8988T (cell line): ENCODE measurements around the gene BSCL2.
A peak's percentile ranks its signal among the peaks of the same experiment; 100 is the strongest.
"Not testable (repeated sequence)": the region's sequence is repeated elsewhere in the genome, so short reads cannot be mapped to it uniquely, and the experiment has no call there.

Experiments
- DNase-seq: peaks from one replicate; pipeline ENCODE4 v3.0.0; 2011

BSCL2 gene

DNA sequence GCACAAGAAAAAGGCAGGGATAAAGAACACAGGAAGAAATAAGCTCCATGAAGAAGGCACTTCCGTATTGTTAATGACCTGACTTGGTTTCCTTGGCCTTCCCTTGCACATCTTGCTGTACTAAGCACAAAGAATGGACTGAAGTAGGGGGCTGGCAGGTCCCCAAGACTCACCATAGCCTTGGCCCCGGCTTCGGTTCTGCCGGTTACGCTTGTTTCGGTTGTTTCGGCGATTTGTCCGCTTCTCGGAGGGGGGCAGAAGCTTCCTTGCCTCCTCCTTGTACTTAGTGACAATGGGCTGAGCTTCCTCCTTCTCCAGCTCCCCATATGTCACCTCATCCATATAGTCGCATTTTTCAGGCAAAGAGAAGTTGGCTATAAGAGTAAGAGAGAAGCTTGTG is 9.6 kb upstream of the BSCL2 start:
- DNase-seq = no peak

DNA sequence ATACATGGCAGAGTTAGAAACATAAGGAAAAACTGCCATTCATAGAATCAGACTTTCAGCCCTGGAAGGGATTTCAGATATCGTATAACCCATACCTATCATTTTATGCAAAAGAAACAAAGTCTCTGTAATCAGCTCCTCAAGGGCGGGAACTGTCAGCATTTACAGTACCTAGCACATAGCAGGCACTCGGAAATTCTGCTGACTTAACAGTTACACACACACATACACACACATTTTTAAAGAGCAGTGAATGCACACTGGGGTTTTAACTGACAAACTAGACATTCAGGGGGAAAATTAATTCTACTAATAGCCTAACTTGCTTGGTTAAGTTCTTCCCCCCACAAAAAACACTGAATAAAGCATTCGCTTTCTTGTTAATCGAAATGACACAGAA is 9.0 kb upstream of the BSCL2 start:
- DNase-seq = no peak

DNA sequence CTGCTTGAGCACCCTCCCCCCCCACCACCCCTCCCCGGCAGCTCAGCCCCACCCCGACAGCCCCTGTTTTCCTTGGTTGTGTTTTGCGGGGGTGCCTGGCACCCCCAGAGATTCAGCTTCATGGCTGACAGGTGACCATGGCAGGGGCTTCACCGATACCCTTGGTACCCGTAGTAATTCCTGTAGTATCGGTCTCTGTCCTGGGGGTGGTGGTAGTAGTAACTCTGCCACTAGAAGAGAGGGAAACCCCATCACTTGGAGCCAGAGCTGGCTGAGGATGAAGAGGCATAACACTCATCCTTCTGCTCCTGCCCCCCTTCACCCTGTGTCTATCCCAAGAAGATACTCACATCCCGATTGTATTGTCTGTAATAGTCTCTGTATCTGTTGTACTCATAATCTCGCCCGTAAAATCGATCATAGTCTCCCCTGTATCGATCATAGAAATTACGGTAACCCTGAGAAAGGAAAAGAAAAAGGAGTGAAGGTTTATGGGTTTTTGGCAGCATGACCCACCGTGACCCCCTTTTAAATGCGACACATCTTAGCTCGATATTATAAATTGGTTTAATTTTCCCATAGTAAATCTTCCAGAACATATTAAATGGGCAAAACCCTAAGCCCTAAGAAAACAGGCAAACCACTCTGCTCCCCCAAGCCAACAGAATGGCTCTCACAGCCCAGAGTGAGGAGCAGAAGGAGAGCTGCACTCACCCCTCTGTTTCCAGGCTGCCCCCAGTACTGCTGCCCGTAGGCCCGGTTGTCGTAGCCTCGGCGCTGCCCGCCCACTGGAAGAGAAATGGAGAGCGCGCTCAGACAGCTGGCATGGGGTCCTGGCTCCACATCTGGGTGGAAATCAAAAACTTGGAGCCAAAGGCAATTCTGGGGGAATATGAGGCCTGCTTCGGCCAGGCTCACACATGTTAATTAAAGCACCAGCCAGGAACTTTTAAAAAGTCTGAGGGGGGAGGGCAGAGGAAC is 8.2 kb upstream of the BSCL2 start:
- DNase-seq = no peak

DNA sequence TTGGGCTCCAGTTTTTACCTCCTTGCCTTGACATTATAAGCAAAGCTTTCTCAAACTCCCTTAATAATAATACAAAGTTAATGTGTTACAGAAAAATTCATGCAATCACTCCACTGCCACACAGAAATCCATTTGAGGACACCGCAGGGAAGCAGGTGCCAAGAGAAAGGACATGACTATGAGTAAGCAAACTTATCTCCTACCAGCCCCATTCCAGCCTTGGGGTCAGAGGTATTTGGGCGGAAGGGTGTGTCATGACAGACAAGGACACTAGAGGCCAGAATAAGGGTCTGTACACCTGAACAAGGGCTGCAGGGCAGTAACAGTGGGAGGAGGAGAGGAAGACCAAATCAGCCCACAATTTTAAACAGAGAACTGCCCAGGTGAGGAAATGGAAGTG is 6.1 kb upstream of the BSCL2 start:
- DNase-seq = no peak

DNA sequence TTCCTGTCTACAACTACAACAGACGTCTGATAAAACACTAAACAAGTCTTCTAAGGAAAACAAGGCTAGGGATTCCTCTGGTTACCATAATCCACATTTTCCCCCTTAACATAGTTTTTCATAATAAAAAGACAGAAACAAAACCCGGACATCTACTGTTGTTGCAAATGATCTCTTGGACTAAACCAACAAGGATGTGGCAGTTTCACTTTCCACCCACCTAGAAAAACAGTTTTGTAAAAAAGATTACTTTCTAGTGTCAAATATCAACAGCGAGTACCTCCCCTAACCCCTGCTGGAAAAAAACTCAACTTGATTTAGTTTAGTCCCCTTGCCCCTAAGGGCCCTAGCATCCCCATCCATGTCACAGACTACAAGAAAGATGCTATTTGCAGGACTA is 5.6 kb upstream of the BSCL2 start:
- no peak for DNase-seq

DNA sequence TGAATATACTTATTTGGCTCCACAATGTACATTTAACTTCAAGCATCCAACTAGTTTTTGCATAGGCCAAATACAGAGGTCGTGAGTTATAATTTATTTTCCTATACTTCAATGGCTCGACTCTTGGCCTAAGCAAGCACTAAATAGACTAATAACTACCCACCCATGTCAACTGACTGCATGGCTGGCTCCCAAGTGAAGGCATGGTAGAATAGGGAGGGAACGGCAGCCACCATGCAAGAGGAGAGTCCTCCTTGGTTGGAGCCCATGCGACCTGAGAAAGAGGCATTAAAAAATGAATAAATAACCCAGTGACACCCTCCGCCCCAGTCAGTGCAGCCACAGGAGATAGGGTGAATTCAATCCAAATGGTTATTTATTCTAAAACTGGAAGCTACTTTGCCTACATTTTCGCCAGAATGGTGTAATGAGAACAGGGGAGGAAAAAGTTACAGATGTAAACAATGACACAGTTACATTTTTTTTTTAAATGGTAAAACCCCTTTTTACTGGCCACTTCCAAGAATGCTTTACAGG is 5.1 kb upstream of the BSCL2 start:
- no peak for DNase-seq

DNA sequence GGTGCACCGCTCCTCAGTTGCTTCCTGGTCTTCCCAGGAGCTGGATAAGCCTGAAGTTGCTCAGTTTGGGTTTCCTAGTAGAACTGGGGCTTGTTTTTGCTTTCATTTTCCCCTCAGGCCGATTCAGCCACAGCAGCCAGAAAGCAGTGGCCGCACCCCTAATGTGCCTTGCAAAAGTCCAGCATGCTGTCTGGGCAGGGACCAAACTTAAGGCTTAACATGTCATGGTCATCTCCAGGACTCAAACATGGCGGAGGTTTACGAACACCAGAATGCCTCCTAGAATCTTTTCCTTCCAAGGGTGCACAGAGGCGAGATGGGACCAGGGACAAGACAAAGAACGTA is 2.7 kb upstream of the BSCL2 start:
- no peak for DNase-seq

DNA sequence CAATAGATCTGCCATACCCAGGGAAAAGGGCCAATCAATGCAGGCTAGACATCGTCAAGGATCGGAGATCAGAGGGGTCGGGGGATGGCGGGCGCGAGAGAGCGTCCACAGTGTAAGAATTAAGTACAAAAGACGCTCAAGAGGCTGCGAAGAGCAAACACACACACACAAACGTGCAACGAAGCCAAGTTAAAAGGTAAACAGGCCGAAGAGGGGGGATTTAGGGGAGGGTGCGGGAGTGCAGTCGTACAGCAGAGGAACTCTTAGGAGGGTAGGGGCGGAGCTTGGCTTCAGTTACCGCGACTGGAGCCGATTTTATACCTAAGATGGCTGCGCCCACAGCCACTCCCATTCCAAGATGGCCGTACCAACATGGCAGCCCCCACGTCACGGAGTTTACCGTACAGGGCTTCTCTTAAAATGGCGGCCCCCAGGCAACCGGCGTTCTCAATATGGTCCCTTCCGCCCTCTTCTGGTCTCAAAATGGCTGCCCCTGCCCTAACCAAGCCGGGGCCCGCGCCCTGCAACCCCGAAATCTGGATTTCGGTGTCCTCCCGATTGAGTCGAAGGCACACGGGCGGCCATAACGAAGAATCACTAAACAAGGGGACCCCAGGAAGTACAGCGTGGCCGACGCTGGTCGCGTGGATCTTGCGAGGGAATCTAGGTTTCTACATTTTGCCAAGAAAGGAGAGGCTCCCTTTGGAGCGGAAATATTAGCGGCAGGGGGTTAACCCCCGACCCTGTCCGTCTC is 2.2 kb upstream of the BSCL2 start:
- DNase-seq = no peak

DNA sequence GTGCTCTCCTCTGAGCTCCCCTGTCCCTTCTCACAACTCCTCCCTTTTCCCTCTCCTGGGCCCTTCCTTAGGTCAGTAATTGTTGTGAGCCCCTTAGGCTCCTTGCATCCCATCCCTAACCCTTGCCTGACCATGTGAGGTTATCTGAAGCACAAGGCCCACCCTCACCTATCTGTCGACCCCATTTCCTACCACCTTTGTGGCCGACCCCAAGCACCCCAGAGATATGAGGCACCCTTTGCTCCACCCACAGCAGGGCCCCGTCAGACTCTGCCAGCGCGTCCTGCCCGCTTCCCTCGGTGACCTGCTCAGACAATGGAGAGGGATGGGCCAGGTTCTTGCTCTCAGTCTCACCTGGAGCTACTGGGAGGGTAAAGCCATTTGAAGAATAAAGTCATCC is 1.6 kb upstream of the BSCL2 start:
- no peak for DNase-seq

DNA sequence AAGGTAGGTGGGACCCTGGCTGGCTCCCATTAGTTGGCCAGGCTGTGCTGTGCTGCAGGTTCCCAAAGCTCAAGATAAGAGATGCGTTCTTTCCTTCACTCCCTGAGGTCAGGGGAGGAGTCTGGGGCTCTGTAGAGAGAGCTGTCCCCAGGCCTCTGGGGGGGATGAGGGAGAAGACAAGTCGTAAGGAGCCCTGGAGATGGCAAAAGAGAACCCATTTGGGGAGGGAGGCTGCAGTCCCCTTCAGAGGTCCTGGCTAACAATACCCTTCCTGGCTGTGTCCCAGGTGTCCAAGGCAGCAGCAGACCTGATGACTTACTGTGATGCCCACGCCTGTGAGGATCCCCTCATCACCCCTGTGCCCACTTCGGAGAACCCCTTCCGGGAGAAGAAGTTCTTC is 1.2 kb upstream of the BSCL2 start:
- DNase-seq = no peak

DNA sequence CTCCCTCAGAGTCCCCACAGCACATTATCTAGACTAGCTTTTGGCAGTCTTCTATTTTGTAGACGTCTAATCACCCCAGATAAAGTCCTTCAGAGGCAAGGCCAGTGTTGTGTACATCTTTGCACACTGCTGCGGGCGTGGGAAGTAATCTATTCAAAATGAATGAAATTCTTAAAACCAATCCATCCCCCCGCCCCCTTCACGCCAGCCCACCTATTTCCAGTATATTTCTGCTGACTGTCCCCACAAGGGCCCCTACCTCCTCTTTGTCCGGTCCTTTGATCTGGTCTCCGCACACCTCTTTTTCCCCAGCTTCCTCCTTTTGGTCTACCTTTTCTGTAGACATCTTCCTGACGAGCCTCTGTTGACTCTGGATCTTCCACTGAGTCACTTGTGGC is 375 bp downstream of the BSCL2 start:
- DNase-seq = no peak

DNA sequence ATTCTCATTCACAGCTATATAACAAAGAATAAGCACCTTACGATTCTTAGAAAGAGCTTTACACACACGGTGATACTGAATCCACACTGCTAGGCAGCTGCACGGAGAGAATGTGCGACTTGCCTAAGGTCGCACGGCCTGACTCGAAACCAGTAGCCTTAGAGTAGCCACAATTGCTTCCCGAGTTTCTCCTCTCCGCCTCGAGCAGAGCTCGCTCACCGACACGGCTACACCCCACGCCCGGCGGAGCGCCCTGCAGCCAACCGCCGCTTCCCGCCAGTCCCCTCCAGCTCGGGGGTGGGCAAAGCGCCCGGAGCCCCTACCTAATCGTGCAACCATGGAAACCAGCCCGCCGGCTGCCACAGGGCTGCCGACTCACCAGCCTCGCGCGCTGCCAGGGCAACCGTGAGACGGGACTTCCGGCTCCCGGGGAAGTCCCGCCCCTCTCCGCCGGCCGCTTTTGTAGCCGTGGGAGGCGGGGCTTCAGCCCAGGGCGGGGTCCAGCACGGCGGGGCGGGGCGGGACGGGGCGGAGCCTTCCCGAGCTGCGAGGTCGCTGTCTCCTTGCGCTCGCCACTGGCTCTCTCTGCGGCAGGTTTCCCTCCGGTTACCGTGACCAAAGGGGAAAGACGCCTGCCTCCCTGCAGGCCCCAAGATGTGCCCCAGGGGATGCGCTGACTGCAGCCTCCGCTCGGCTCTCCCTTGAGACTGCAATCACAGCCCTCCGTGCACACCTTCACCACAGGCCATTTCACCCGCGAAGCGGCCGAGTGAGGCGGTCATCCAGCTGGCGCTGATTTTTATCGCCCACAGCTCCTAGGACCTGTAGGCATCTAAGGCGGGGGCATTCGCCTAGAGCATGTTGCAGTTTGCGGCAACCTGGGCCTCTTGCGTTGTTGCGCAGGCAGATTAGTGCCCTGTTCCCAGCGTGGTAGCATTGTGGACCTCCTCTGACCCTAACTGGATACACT is 1.1 kb downstream of the BSCL2 start:
- DNase-seq = peak; percentile 91

DNA sequence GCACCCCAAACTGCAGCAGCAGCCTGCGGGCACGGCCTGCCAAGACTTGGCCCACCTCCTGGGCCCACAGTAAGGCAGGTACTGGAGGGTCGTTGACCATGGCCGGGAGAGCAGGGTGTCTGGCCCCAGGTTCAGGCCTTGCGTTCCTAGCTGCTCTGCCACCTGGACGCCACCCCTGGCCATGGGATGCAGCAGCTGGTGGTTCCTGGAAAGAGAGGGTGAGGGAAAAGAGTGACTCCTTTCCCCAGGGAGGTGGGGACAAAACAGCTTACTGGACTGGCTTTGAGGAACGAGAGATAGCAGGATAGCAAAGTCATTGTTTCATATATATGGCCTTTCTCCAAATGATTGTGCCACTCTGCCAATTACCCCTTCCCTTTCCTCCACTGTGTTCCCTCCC is 1.8 kb downstream of the BSCL2 start:
- no peak for DNase-seq

DNA sequence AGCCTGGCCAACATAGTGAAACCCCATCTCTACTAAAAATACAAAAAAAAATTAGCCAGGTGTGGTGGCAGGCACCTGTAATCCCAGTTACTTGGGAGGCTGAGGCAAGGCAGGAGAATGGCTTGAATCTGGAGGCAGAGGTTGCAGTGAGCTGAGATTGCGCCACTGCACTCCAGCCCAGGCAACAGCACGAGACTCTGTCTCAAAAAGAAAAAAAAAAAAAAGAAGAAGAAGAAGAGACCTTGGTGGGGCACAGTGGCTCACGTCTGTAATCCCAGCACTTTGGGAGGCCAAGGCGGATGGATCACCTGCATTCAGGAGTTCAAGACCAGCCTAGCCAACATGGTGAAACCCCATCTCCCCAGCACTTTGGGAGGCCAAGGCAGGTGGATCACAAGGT is 3.3 kb downstream of the BSCL2 start:
- not testable (repeated sequence) for DNase-seq

DNA sequence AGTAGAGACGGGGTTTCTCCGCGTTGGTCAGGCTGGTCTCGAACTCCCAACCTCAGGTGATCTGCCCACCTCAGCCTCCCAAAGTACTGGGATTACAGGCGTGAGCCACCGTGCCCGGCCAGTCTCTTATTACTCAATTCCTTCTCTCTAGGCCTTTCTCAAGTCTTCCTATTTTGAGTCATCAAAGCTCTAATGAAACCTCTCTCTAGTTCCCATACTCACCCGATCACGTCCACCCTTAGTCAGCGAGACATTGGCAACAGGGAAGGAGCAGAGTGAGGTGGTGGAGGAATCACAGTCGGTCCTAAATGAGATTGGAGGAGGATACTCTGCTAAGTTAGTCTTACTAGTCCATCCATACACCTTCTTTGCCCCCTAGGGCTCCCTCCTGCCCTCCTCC is 5.0 kb downstream of the BSCL2 start:
- no peak for DNase-seq

DNA sequence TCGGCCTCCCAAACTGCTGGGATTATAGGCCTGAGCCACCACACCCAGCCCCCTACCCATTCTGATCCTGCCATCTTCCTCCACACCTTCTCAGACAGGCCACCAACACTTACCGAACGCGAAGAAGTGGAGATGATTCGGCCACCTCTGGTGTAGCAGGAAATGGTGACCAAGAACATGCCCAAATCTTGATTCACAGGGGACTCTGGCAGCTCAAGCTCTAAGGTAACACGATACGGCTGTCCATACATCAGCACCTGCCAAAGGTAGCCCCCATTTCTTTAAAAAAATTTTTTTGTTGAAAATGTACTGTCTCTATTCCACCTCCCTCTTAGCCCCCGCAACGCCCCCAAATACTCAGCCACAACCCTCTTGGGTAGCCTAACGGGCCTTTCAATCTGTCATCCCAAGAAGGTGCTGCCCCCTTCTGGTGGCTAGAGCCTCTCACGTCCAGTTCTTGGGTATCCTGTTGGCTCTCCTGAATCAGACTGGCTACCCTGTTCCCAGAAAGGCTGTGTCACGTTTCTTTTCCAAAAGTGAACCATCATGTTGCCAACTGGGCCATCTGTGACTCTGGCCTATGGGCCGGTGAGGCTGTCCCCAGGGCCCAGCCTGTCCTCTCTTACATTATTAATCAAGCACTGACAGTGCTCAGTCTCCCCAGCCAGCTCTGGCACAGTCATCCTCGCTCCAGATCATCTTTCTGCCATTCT is 12.6 kb downstream of the BSCL2 start:
- DNase-seq = peak; percentile 76

DNA sequence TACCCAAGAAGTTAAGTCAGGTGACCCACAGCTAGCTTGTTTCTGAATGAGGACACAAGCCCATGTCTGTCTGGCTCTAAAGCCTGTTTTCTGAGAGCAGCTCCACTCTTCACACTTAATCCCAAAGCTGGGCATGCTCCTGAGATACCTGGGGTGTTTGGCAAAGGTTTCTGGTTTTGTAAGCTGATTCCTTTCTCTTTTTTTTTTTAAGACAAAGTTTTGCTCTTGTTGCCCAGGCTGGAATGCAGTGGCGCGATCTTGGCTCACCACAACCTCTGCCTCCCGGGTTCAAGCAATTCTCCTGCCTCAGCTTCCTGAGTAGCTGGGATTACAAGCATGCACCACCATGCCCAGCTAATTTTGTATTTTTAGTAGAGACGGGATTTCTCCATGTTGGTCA is 13.6 kb downstream of the BSCL2 start:
- DNase-seq = not testable (repeated sequence)

DNA sequence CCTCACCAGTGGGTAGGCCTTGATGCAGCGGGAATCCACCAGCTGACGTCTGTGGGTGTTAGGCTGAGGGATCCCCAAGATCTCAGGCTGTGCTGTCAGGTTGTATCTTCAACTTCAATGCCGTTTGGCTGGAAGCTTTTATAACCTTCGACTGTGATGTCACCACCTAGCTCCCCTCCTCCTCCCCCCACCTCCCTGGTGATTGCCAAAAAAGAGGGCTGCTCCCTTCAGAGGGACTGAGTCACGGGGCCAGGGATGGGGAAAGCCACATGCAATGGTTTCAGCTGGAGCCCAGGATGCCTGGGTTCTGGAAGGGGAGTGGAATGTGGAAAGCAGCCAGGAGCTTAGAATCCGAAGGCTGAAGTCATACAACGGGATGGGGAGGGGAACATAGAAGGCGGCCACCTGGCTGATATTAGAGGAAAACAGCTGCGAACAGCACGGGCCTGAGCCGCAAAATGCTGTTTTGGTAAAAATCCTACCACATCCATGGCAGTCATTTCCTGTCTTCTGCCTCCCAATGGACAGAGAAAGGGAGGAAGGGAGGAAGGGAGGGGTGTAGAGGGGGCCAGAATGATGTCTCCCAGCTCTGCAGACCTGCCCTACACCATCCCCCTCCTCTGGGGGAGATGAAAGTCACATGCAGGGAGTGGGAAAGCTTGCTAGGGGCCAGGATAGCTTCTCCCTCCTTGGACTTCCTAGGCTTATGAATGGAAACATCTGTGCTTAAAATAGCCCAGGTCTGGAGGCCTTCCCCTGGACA is 17.6 kb downstream of the BSCL2 start, which contains the start of gene LRRN4CL:
LRRN4CL (minus strand) TSS at position 110 of the 763 bp plus-strand sequence. CDS start 1,022 bp downstream, outside the sequence.
- peak; percentile 56 for DNase-seq

DNA sequence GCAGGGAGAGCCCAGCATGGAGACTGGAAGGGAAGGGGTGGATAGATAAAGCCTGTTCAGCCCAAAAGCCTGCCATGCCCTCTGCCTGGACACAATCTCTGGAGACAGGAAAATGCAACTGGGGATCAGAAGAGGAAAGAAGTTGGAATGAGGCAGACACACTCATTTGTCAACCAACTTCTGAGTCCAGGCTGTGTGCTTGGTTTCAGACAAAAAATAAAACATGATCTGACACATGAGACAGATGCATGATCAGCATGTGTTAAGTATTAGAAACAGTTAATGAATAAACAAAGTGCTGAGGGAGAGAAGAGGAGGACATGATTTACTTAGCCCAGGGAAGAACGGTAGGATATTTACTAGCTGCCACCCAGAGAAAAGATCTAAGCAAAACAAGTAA is 18.7 kb downstream of the BSCL2 start:
- no peak for DNase-seq

DNA sequence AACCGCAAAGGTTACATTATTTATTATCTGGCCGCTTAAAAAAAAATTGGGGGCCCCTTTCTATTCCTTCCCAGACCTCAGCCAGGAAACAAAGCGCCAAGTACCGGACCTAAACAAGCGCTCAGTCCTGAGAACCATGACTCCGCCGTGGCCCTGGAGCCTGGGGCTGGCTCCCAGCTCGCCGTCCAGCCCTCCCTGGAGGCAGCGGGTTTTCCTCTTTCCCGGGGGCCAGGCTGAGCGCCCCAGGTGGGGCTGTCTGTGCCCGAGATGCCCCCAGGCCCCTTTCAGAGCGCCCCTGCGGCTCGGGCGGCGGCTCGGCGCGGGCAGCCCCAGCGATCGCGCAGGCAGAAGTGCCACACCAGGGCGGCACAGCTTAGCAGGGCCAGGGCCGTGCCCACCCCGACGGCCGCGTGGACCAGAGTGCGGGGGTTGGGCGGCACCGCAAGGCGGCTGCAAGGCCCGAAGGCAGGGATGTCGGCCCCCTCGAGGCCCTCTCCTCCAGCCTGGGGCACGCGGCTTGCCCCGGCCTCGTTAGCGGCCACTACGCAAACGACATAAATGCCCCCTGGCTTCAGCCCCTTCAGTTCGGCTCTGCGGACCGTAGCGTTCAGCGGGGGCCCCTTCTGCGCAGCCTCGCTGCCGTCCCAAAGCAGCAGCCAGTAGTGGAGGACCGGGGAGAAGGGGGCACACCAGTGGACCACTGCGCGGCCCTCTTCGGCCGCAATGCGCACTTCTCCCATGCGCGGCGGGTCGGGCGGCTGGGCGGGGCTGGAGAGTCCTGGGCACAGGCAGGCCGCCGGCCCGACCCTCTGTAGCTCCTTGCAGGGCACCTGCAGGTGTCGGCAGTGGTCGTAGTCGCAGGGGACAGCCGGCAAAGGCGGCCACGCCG is 19.5 kb downstream of the BSCL2 start:
- DNase-seq = no peak
